ENCODE data around the gene DSPP. TPM values are rescaled to one million over a fixed set of nuclear protein-coding genes. Genes with fewer than 3 reads are reported as not detected.

The DSPP gene
- polyA plus RNA-seq, 3 donors, result not detected

- WGBS (ENCODE audit: insufficient coverage), result 100% methylated on average over 1 of the region's 3 CpGs
- Histone ChIP-seq H3K4me3 (replicated peaks in 1 of 3; ENCODE audit: low read depth in 2 of 3, low read length in 3 of 3) (no peak overlapping the region), H3K27ac (ENCODE audit: low read depth in 1 of 2, low read length in 2 of 2) (no peak overlapping the region), H3K9ac (ENCODE audit: insufficient read depth, low read length, poor library complexity, severe bottlenecking) (no peak overlapping the region), H3K79me2 (ENCODE audit: insufficient read depth, low read length) (no peaks in the 10 kb centered on the region), H2AFZ (ENCODE audit: insufficient read depth, low read depth, low read length, poor library complexity, severe bottlenecking) (no peak overlapping the region), H3K9me3 (replicated peaks in 1 of 2; ENCODE audit: control insufficient read depth in 1 of 2, insufficient read depth in 1 of 2, low read length in 2 of 2) (peaks cover 0 to 4% of the 10 kb centered on the region in 2 donors), H4K20me1 (ENCODE audit: insufficient read depth, low read length) (no peaks in the 10 kb centered on the region), H3K4me2 (replicated peaks; ENCODE audit: extremely low read depth, low read length, poor library complexity, severe bottlenecking) (no peak overlapping the region), H3K4me1 (ENCODE audit: control insufficient read depth in 1 of 2, insufficient read depth in 2 of 2, low read length in 2 of 2) (no peaks in the 10 kb centered on the region), H3K27me3 (ENCODE audit: control insufficient read depth in 2 of 2, insufficient read depth in 2 of 2, low read length in 2 of 2) (no peaks in the 10 kb centered on the region), H3K36me3 (replicated peaks in 1 of 2; ENCODE audit: control insufficient read depth in 1 of 2, insufficient read depth in 2 of 2, low read length in 2 of 2) (no peaks in the 10 kb centered on the region)
- Mint-ChIP-seq H3K4me1 (no peaks in the 10 kb centered on the region), H3K4me3 (no peak overlapping the region), H3K36me3 (no peaks in the 10 kb centered on the region), H3K27me3 (ENCODE audit: low read depth in 3 of 3) (peaks cover 0 to 3% (median 3%) of the 10 kb centered on the region in 3 donors), H3K27ac (no peak overlapping the region), H3K9me3 (peaks cover 0 to 8% (median 4%) of the 10 kb centered on the region in 7 donors)
- no peak for DNase-seq
- intact Hi-C loops (cut with micrococcal nuclease), result no loop called here
- no peak for TF ChIP-seq CTCF (IDR thresholded peaks at IDR 0.05)
Observed at GRCh38 chr4:87659247-87659931, 51.1 kb downstream of the DSPP start.

- no peak overlapping the region for H3K4me2 ChIP-seq (replicated peaks; ENCODE audit: extremely low read depth, low read length, poor library complexity, severe bottlenecking)
- H3K4me1 Mint-ChIP-seq, result no peaks in the 10 kb centered on the region
- no peak overlapping the region for H3K9ac ChIP-seq (ENCODE audit: insufficient read depth, low read length, poor library complexity, severe bottlenecking)
- H3K27me3 Mint-ChIP-seq (ENCODE audit: low read depth in 3 of 3), result peaks cover 0 to 3% (median 3%) of the 10 kb centered on the region in 3 donors
- no peaks in the 10 kb centered on the region for H3K27me3 ChIP-seq (ENCODE audit: control insufficient read depth in 2 of 2, insufficient read depth in 2 of 2, low read length in 2 of 2)
- intact Hi-C loops (cut with micrococcal nuclease), result no loop called here
- WGBS (ENCODE audit: insufficient coverage), result 94% methylated on average over 4 of the region's 9 CpGs
- peaks cover 0 to 8% (median 4%) of the 10 kb centered on the region in 7 donors for H3K9me3 Mint-ChIP-seq
- no peak overlapping the region for H3K4me3 Mint-ChIP-seq
- H3K9me3 ChIP-seq (replicated peaks in 1 of 2; ENCODE audit: control insufficient read depth in 1 of 2, insufficient read depth in 1 of 2, low read length in 2 of 2), result peaks cover 0 to 4% of the 10 kb centered on the region in 2 donors
- H2AFZ ChIP-seq (ENCODE audit: insufficient read depth, low read depth, low read length, poor library complexity, severe bottlenecking), result no peak overlapping the region
- H3K4me3 ChIP-seq (replicated peaks in 1 of 3; ENCODE audit: low read depth in 2 of 3, low read length in 3 of 3), result no peak overlapping the region
- no peaks in the 10 kb centered on the region for H3K4me1 ChIP-seq (ENCODE audit: control insufficient read depth in 1 of 2, insufficient read depth in 2 of 2, low read length in 2 of 2)
- no peaks in the 10 kb centered on the region for H4K20me1 ChIP-seq (ENCODE audit: insufficient read depth, low read length)
- H3K36me3 Mint-ChIP-seq, result no peaks in the 10 kb centered on the region
- no peaks in the 10 kb centered on the region for H3K79me2 ChIP-seq (ENCODE audit: insufficient read depth, low read length)
- no peaks in the 10 kb centered on the region for H3K36me3 ChIP-seq (replicated peaks in 1 of 2; ENCODE audit: control insufficient read depth in 1 of 2, insufficient read depth in 2 of 2, low read length in 2 of 2)
- no peak for DNase-seq
- no peak overlapping the region for H3K27ac Mint-ChIP-seq
- no peak for TF ChIP-seq CTCF (IDR thresholded peaks at IDR 0.05)
- H3K27ac ChIP-seq (ENCODE audit: low read depth in 1 of 2, low read length in 2 of 2), result no peak overlapping the region
Observed at GRCh38 chr4:87662871-87663270, 54.5 kb downstream of the DSPP start.

Other genes starting within 250 kb of the DSPP start
- 100 to 1,000 TPM in 2 of 3 donors, 10 to 100 TPM in 1; 86.9 to 330 (median 272) TPM for gene HSD17B11, start 217.3 kb upstream of the DSPP start, polyA plus RNA-seq
- gene NUDT9, start 186.0 kb upstream of the DSPP start, polyA plus RNA-seq, result 10 to 100 TPM in 2 of 3 donors, 1 to 10 TPM in 1; 9.6 to 14.3 (median 12.5) TPM
- not detected for gene SPARCL1, start 79.2 kb upstream of the DSPP start, polyA plus RNA-seq
- not detected for gene DMP1, start 41.8 kb downstream of the DSPP start, polyA plus RNA-seq
- not detected for gene IBSP, start 191.0 kb downstream of the DSPP start, polyA plus RNA-seq
- not detected for gene MEPE, start 224.4 kb downstream of the DSPP start, polyA plus RNA-seq